ENCODE results near the gene KMO.

KMO gene

GRCh38 chr1:241542199-241542907 is 10.2 kb downstream of the KMO start:
- DNase-seq = peak; percentile 53

- DNase-seq = no peak
Measured at GRCh38 chr1:241548008-241548407, 15.8 kb downstream of the KMO start.

GRCh38 chr1:241550318-241550717 is 18.1 kb downstream of the KMO start:
- no peak for DNase-seq

- DNase-seq = no peak
Measured at GRCh38 chr1:241551759-241552638, 19.8 kb downstream of the KMO start.

- no peak for DNase-seq
Measured at GRCh38 chr1:241553886-241554592, 21.9 kb downstream of the KMO start.

- DNase-seq = no peak
Measured at GRCh38 chr1:241555526-241555925, 23.3 kb downstream of the KMO start.

- no peak for DNase-seq
Measured at GRCh38 chr1:241557031-241557430, 24.9 kb downstream of the KMO start.

GRCh38 chr1:241557551-241558193 is 25.5 kb downstream of the KMO start:
- DNase-seq = no peak

GRCh38 chr1:241560146-241560848 is 28.1 kb downstream of the KMO start:
- no peak for DNase-seq

GRCh38 chr1:241560849-241561187 is 28.6 kb downstream of the KMO start:
- DNase-seq = no peak

- no peak for DNase-seq
Measured at GRCh38 chr1:241569848-241570247, 37.7 kb downstream of the KMO start.

- DNase-seq = no peak
Measured at GRCh38 chr1:241574154-241574553, 42.0 kb downstream of the KMO start.

- DNase-seq = no peak
Measured at GRCh38 chr1:241579434-241579833, 47.3 kb downstream of the KMO start.

- no peak for DNase-seq
Measured at GRCh38 chr1:241582921-241583321, 50.7 kb downstream of the KMO start.

- DNase-seq = no peak
Measured at GRCh38 chr1:241586905-241587512, 54.8 kb downstream of the KMO start.

GRCh38 chr1:241589521-241589920 is 57.3 kb downstream of the KMO start:
- no peak for DNase-seq

GRCh38 chr1:241590719-241591118 is 58.5 kb downstream of the KMO start:
- DNase-seq = no peak

GRCh38 chr1:241591317-241591716 is 59.1 kb downstream of the KMO start:
- DNase-seq = no peak

GRCh38 chr1:241591736-241592135 is 59.6 kb downstream of the KMO start:
- DNase-seq = no peak

GRCh38 chr1:241592273-241592958 is 60.2 kb downstream of the KMO start:
- no peak for DNase-seq

GRCh38 chr1:241593186-241593585 is 61.0 kb downstream of the KMO start:
- no peak for DNase-seq

GRCh38 chr1:241596633-241597032 is 64.5 kb downstream of the KMO start:
- no peak for DNase-seq
